Activated naive CD8-positive, alpha-beta T cell treated with anti-CD3 and anti-CD28 coated beads, Interleukin-2, amount 50 U/mL, for 24 hours (primary cell): ENCODE measurements around the gene HIPK1.

Experiments
- ATAC-seq: fragments of 150-1000 bp; cut with Tn5 transposase; one replicate; pipeline ENCODE4 v1.10.0; 2021
- DNase-seq: peaks from one replicate; pipeline ENCODE4 v3.0.0; 2021
- H3K27ac Mint-ChIP-seq: one replicate; pipeline ENCODE4 v1.8.0; 2021; ENCODE audit warnings: mild to moderate bottlenecking, mixed read lengths
- H3K27me3 Mint-ChIP-seq: one replicate; pipeline ENCODE4 v1.8.0; 2021; ENCODE audit warnings: mixed read lengths
- H3K36me3 Mint-ChIP-seq: one replicate; pipeline ENCODE4 v1.8.0; 2021; ENCODE audit warnings: low read depth, mixed read lengths
- H3K4me1 Mint-ChIP-seq: one replicate; pipeline ENCODE4 v1.8.0; 2021; ENCODE audit warnings: mixed read lengths
- H3K4me3 Mint-ChIP-seq: one replicate; pipeline ENCODE4 v1.8.0; 2021; ENCODE audit warnings: mild to moderate bottlenecking, moderate library complexity, mixed read lengths
- H3K9me3 Mint-ChIP-seq: one replicate; pipeline ENCODE4 v1.8.0; 2021; ENCODE audit warnings: mixed read lengths

Gene HIPK1

GRCh38 chr1:113976609-113977278, 47.6 kb downstream of the HIPK1 start:
- Mint-ChIP-seq H3K27me3 (no peaks in the 10 kb centered on the region), H3K36me3 (peaks cover 26% of the 10 kb centered on the region), H3K4me1 (peaks cover 44% of the 10 kb centered on the region), H3K27ac (no peak overlapping the region), H3K9me3 (no peaks in the 10 kb centered on the region), H3K4me3 (no peak overlapping the region)
- DNase-seq (no peak), ATAC-seq (no peak)

- Mint-ChIP-seq H3K9me3 (no peaks in the 10 kb centered on the region), H3K4me1 (peaks cover 43% of the 10 kb centered on the region), H3K36me3 (peaks cover 16% of the 10 kb centered on the region), H3K4me3 (no peak overlapping the region), H3K27ac (no peak overlapping the region), H3K27me3 (no peaks in the 10 kb centered on the region)
- ATAC-seq (no peak), DNase-seq (no peak)
Measured at GRCh38 chr1:113977906-113978305, 48.8 kb downstream of the HIPK1 start.

- H3K4me3 Mint-ChIP-seq: no peak within 1 kb of the TSS
- no peaks in the 10 kb centered on the region for H3K9me3 Mint-ChIP-seq
- ATAC-seq (no peak), DNase-seq (peak; percentile 72)
- H3K27me3 Mint-ChIP-seq: no peaks in the 10 kb centered on the region
- peaks cover 8% of the 10 kb centered on the region for H3K36me3 Mint-ChIP-seq
- peaks cover 43% of the 10 kb centered on the region for H3K4me1 Mint-ChIP-seq
- H3K27ac Mint-ChIP-seq: no peak within 1 kb of the TSS
Measured at GRCh38 chr1:113978863-113979702, 50.0 kb downstream of the HIPK1 start, which contains the start of gene OLFML3. TSS of gene OLFML3 (plus strand) at chr1:113979474. CDS start at chr1:113979517, 43 bp downstream.

- no peak for ATAC-seq
- Mint-ChIP-seq H3K9me3 (no peaks in the 10 kb centered on the region), H3K4me3 (no peak overlapping the region), H3K4me1 (peaks cover 38% of the 10 kb centered on the region), H3K27ac (no peak overlapping the region), H3K36me3 (peaks cover 3% of the 10 kb centered on the region), H3K27me3 (no peaks in the 10 kb centered on the region)
- no peak for DNase-seq
Measured at GRCh38 chr1:113980110-113980509, 51.0 kb downstream of the HIPK1 start.

GRCh38 chr1:113981962-113982931, 53.1 kb downstream of the HIPK1 start:
- Mint-ChIP-seq H3K36me3 (no peaks in the 10 kb centered on the region), H3K4me3 (no peak overlapping the region), H3K27me3 (no peaks in the 10 kb centered on the region), H3K27ac (no peak overlapping the region), H3K9me3 (no peaks in the 10 kb centered on the region), H3K4me1 (peaks cover 17% of the 10 kb centered on the region)
- ATAC-seq (no peak), DNase-seq (no peak)

- Mint-ChIP-seq H3K36me3 (no peaks in the 10 kb centered on the region), H3K27ac (no peak overlapping the region), H3K27me3 (no peaks in the 10 kb centered on the region), H3K4me3 (no peak overlapping the region), H3K9me3 (no peaks in the 10 kb centered on the region), H3K4me1 (peaks cover 12% of the 10 kb centered on the region)
- DNase-seq (no peak), ATAC-seq (no peak)
Measured at GRCh38 chr1:113982949-113983348, 53.8 kb downstream of the HIPK1 start.

- Mint-ChIP-seq H3K9me3 (no peaks in the 10 kb centered on the region), H3K4me3 (no peak overlapping the region), H3K27me3 (no peaks in the 10 kb centered on the region), H3K4me1 (peaks cover 8% of the 10 kb centered on the region), H3K27ac (no peak overlapping the region), H3K36me3 (no peaks in the 10 kb centered on the region)
- DNase-seq (no peak), ATAC-seq (no peak)
Measured at GRCh38 chr1:113983391-113983790, 54.3 kb downstream of the HIPK1 start.

- DNase-seq: no peak
- Mint-ChIP-seq H3K4me1 (peaks cover 3% of the 10 kb centered on the region), H3K4me3 (no peak overlapping the region), H3K27me3 (no peaks in the 10 kb centered on the region), H3K9me3 (no peaks in the 10 kb centered on the region), H3K27ac (no peak overlapping the region), H3K36me3 (no peaks in the 10 kb centered on the region)
- no peak for ATAC-seq
Measured at GRCh38 chr1:113983826-113984225, 54.7 kb downstream of the HIPK1 start.

- Mint-ChIP-seq H3K36me3 (no peaks in the 10 kb centered on the region), H3K4me1 (peaks cover 3% of the 10 kb centered on the region), H3K27me3 (no peaks in the 10 kb centered on the region), H3K27ac (no peak overlapping the region), H3K9me3 (no peaks in the 10 kb centered on the region), H3K4me3 (no peak overlapping the region)
- no peak for ATAC-seq
- DNase-seq: no peak
Measured at GRCh38 chr1:113984710-113985109, 55.6 kb downstream of the HIPK1 start.

- no peaks in the 10 kb centered on the region for H3K27me3 Mint-ChIP-seq
- H3K27ac Mint-ChIP-seq: no peak overlapping the region
- DNase-seq (no peak), ATAC-seq (no peak)
- H3K4me3 Mint-ChIP-seq: no peak overlapping the region
- no peaks in the 10 kb centered on the region for H3K9me3 Mint-ChIP-seq
- no peaks in the 10 kb centered on the region for H3K36me3 Mint-ChIP-seq
- H3K4me1 Mint-ChIP-seq: peaks cover 3% of the 10 kb centered on the region
Measured at GRCh38 chr1:113986802-113987201, 57.7 kb downstream of the HIPK1 start.

GRCh38 chr1:113987259-113987658, 58.1 kb downstream of the HIPK1 start:
- no peak overlapping the region for H3K27ac Mint-ChIP-seq
- DNase-seq (no peak), ATAC-seq (no peak)
- H3K9me3 Mint-ChIP-seq: no peaks in the 10 kb centered on the region
- H3K36me3 Mint-ChIP-seq: no peaks in the 10 kb centered on the region
- no peak overlapping the region for H3K4me3 Mint-ChIP-seq
- peaks cover 3% of the 10 kb centered on the region for H3K4me1 Mint-ChIP-seq
- no peaks in the 10 kb centered on the region for H3K27me3 Mint-ChIP-seq

- Mint-ChIP-seq H3K4me3 (no peak overlapping the region), H3K36me3 (peaks cover 6% of the 10 kb centered on the region), H3K27me3 (no peaks in the 10 kb centered on the region), H3K9me3 (peaks cover 14% of the 10 kb centered on the region), H3K27ac (no peak overlapping the region), H3K4me1 (no peaks in the 10 kb centered on the region)
- no peak for ATAC-seq
- no peak for DNase-seq
Measured at GRCh38 chr1:113990530-113990929, 61.4 kb downstream of the HIPK1 start.

GRCh38 chr1:113990961-113991360, 61.8 kb downstream of the HIPK1 start:
- ATAC-seq: no peak
- Mint-ChIP-seq H3K4me3 (no peak overlapping the region), H3K36me3 (peaks cover 6% of the 10 kb centered on the region), H3K27me3 (no peaks in the 10 kb centered on the region), H3K9me3 (peaks cover 16% of the 10 kb centered on the region), H3K4me1 (no peaks in the 10 kb centered on the region), H3K27ac (no peak overlapping the region)
- no peak for DNase-seq

- Mint-ChIP-seq H3K4me1 (no peaks in the 10 kb centered on the region), H3K27me3 (no peaks in the 10 kb centered on the region), H3K4me3 (no peak overlapping the region), H3K27ac (no peak overlapping the region), H3K9me3 (peaks cover 16% of the 10 kb centered on the region), H3K36me3 (peaks cover 6% of the 10 kb centered on the region)
- ATAC-seq (no peak), DNase-seq (no peak)
Measured at GRCh38 chr1:113991467-113991997, 62.4 kb downstream of the HIPK1 start.
